Neural cell (in vitro differentiated cells): ENCODE data around the gene ILK. TPM values are rescaled to one million over a fixed set of nuclear protein-coding genes. Genes with fewer than 3 reads are reported as not detected.

Source experiments
- H2AFZ ChIP-seq: fragments of 200-600, 300-800 bp; sonication (generic), shearing (Covaris generic); 2 replicates; pipeline ENCODE4 v1.6.0; 2014; ENCODE audit warnings: low read depth, mild to moderate bottlenecking, antibody characterized with exemption, low read length, moderate library complexity
- H3F3A ChIP-seq: fragments of 200-600 bp; shearing (Covaris generic); 2 replicates; pipeline ENCODE4 v1.6.1; 2016; ENCODE audit warnings: mild to moderate bottlenecking, moderate library complexity, mixed read lengths, antibody characterized with exemption, low read length; ENCODE audit not compliant: insufficient read depth, poor library complexity, severe bottlenecking
- H3K27ac ChIP-seq: fragments of 200-600, 300-800 bp; sonication (generic), shearing (Covaris generic); 2 replicates; pipeline ENCODE4 v1.5.1; 2014; ENCODE audit warnings: mild to moderate bottlenecking, low read length, moderate library complexity
- H3K27me3 ChIP-seq: fragments of 300-800, 200-600 bp; sonication (generic), shearing (Covaris generic); 2 replicates; pipeline ENCODE4 v1.6.0; 2014; ENCODE audit warnings: mild to moderate bottlenecking, low read depth, low read length, moderate library complexity; ENCODE audit not compliant: insufficient read depth
- H3K36me3 ChIP-seq: fragments of 300-800, 200-600 bp; sonication (generic), shearing (Covaris generic); 2 replicates; pipeline ENCODE4 v1.5.1; 2014; ENCODE audit warnings: mild to moderate bottlenecking, antibody characterized with exemption, low read length, moderate library complexity; ENCODE audit not compliant: insufficient read depth
- H3K4me2 ChIP-seq: fragments of 300-800, 200-600 bp; sonication (generic), shearing (Covaris generic); 2 replicates; pipeline ENCODE4 v1.6.0; 2014; ENCODE audit warnings: mild to moderate bottlenecking, low read length
- H3K4me3 ChIP-seq: fragments of 300-800, 200-600 bp; sonication (generic), shearing (Covaris generic); 2 replicates; pipeline ENCODE4 v1.5.1; 2014; ENCODE audit warnings: mild to moderate bottlenecking, low read length, moderate library complexity
- H3K79me2 ChIP-seq: fragments of 200-600 bp; shearing (Covaris generic); replicated peaks from 2 replicates; pipeline ENCODE4 v1.6.0; 2014; ENCODE audit warnings: mild to moderate bottlenecking, low read length, moderate library complexity; ENCODE audit not compliant: insufficient read depth
- H3K9ac ChIP-seq: fragments of 300-800, 200-600 bp; sonication (generic), shearing (Covaris generic); 2 replicates; pipeline ENCODE4 v1.6.1; 2016; ENCODE audit warnings: mild to moderate bottlenecking, low read length, mixed read lengths
- H3K9me2 ChIP-seq: fragments of 200-600 bp; shearing (Covaris generic); 2 replicates; pipeline ENCODE4 v1.6.1; 2016; ENCODE audit warnings: mild to moderate bottlenecking, low read length, mixed read lengths; ENCODE audit not compliant: insufficient read depth
- H3K9me3 ChIP-seq: fragments of 200-600, 300-800 bp; sonication (generic), shearing (Covaris generic); 2 replicates; pipeline ENCODE4 v1.6.1; 2016; ENCODE audit warnings: mild to moderate bottlenecking, mixed run types, low read length, moderate library complexity, mixed read lengths
- H4K20me1 ChIP-seq: fragments of 200-600 bp; shearing (Covaris generic); 2 replicates; pipeline ENCODE4 v1.6.1; 2016; ENCODE audit warnings: mild to moderate bottlenecking, mixed run types; ENCODE audit not compliant: insufficient read depth
- EP300 ChIP-seq: fragments of 450-650 bp; conservative IDR thresholded peaks from 2 replicates; pipeline ENCODE4 v1.6.1; 2014; ENCODE audit warnings: antibody characterized with exemption, mild to moderate bottlenecking, moderate library complexity; ENCODE audit not compliant: poor library complexity, severe bottlenecking
- EZH2 ChIP-seq: fragments of 200-600, 300-800 bp; shearing (Covaris generic), sonication (generic); IDR thresholded peaks from 2 replicates; pipeline ENCODE4 v1.6.1; 2014; ENCODE audit warnings: antibody characterized with exemption, low read length, borderline replicate concordance, mild to moderate bottlenecking; ENCODE audit not compliant: insufficient read depth, poor library complexity, severe bottlenecking
- MXI1 ChIP-seq: fragments of 450-650 bp; conservative IDR thresholded peaks from 2 replicates; pipeline ENCODE4 v1.6.1; 2014; ENCODE audit warnings: antibody characterized with exemption, mild to moderate bottlenecking; ENCODE audit not compliant: poor library complexity, severe bottlenecking
- POLR2AphosphoS5 ChIP-seq: IDR thresholded peaks from 2 replicates; pipeline ENCODE4 v1.6.1; 2012
- RAD21 ChIP-seq: fragments of 450-650 bp; conservative IDR thresholded peaks from 2 replicates; pipeline ENCODE4 v1.6.1; 2014; ENCODE audit warnings: antibody characterized with exemption, mild to moderate bottlenecking, moderate library complexity
- SMC3 ChIP-seq: fragments of 450-650 bp; conservative IDR thresholded peaks from 2 replicates; pipeline ENCODE4 v1.6.1; 2014; ENCODE audit warnings: antibody characterized with exemption, mild to moderate bottlenecking, moderate library complexity; ENCODE audit not compliant: poor library complexity
- TAF1 ChIP-seq: IDR thresholded peaks from 2 replicates; pipeline ENCODE4 v1.6.1; 2012; ENCODE audit warnings: low read depth
- polyA plus RNA-seq: library from polyadenylated mRNA; depleted of rRNA; stranded (reverse); fragments of >200 nt; gene quantifications from 2 replicates; pipeline ENCODE4 v1.2.3, GENCODE V29; 2014
- TF ChIP-seq, protein P1 (sequence below): IDR thresholded peaks from 2 replicates; pipeline ENCODE4 v1.6.1; 2012; ENCODE audit warnings: borderline replicate concordance
- TF ChIP-seq, protein P2 (sequence below): fragments of 450-650 bp; IDR thresholded peaks from 2 replicates; pipeline ENCODE4 v1.5.1; 2014; ENCODE audit warnings: antibody characterized with exemption, mild to moderate bottlenecking, moderate library complexity; ENCODE audit not compliant: poor library complexity, severe bottlenecking

Gene ILK
- polyA plus RNA-seq, 1 donor from 2014 or later = 68.8 TPM

DNA sequence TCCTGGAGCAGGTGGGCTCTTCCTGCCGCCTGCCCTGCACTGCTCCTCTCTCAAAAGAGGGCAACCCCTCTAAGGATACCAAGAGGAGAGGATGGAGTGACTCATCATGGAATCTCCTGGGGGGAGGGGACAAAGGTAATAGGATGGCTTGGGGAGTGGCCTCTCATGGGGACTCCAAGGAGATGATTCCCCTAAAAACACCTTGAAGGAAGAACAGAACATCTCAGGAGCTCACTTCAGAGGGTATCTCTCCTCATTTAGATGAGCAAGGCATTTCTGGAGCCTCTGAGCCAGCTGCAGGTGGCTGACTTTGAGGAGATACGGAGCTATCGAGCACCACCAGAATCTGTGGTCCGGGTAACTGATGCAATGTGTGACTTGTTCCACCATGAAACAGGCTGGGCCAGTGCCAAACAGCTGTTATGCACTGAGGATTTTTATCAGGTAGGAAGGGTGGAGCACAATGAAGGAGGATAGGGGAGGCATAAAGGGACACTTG is 40.4 kb upstream of the ILK start:
- H3K9me3 ChIP-seq = no peaks in the 10 kb centered on the region

DNA sequence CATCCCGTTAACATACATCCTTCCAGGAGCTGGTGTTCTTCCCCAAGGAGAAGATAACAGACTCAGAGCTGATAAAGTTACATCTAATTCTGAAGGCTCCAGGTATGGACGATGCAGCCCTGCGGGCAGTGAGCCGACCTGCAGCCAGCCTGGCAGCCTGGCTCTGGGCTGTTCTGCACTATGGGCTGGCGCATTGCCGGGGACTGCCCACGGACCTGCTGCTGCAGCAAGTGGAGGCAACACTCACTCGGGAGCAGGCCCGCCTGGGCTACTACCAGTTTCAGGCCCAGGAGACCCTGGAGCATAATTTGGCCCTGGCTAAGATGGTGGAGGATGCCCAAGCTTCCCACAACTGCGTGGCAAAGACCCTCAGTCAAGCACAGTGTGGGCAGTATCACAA is 39.9 kb upstream of the ILK start:
- TF ChIP-seq TAF1 (no peak), RAD21 (no peak), EP300 (no peak), POLR2AphosphoS5 (no peak), SMC3 (no peak), MXI1 (no peak)
- TF ChIP-seq, protein P1, sequence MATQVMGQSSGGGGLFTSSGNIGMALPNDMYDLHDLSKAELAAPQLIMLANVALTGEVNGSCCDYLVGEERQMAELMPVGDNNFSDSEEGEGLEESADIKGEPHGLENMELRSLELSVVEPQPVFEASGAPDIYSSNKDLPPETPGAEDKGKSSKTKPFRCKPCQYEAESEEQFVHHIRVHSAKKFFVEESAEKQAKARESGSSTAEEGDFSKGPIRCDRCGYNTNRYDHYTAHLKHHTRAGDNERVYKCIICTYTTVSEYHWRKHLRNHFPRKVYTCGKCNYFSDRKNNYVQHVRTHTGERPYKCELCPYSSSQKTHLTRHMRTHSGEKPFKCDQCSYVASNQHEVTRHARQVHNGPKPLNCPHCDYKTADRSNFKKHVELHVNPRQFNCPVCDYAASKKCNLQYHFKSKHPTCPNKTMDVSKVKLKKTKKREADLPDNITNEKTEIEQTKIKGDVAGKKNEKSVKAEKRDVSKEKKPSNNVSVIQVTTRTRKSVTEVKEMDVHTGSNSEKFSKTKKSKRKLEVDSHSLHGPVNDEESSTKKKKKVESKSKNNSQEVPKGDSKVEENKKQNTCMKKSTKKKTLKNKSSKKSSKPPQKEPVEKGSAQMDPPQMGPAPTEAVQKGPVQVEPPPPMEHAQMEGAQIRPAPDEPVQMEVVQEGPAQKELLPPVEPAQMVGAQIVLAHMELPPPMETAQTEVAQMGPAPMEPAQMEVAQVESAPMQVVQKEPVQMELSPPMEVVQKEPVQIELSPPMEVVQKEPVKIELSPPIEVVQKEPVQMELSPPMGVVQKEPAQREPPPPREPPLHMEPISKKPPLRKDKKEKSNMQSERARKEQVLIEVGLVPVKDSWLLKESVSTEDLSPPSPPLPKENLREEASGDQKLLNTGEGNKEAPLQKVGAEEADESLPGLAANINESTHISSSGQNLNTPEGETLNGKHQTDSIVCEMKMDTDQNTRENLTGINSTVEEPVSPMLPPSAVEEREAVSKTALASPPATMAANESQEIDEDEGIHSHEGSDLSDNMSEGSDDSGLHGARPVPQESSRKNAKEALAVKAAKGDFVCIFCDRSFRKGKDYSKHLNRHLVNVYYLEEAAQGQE = no peak
- no peaks in the 10 kb centered on the region for H3K36me3 ChIP-seq
- no peak overlapping the region for H3K4me2 ChIP-seq
- no peak overlapping the region for H3K9ac ChIP-seq
- no peaks in the 10 kb centered on the region for H3K9me3 ChIP-seq
- H3K27me3 ChIP-seq = no peaks in the 10 kb centered on the region
- no peak overlapping the region for H3K27ac ChIP-seq
- H2AFZ ChIP-seq = no peak overlapping the region
- no peaks in the 10 kb centered on the region for H3K9me2 ChIP-seq
- no peaks in the 10 kb centered on the region for H3K79me2 ChIP-seq
- H4K20me1 ChIP-seq = no peaks in the 10 kb centered on the region
- no peaks in the 10 kb centered on the region for H3F3A ChIP-seq
- H3K4me3 ChIP-seq = no peak overlapping the region

More for the DNA sequence above, 40.4 kb upstream of the ILK start:
- Histone ChIP-seq H4K20me1 (no peaks in the 10 kb centered on the region), H3K79me2 (no peaks in the 10 kb centered on the region), H3K36me3 (no peaks in the 10 kb centered on the region), H3K4me2 (no peak overlapping the region), H3K27ac (no peak overlapping the region), H3K27me3 (no peaks in the 10 kb centered on the region), H3F3A (no peaks in the 10 kb centered on the region), H3K4me3 (no peak overlapping the region), H3K9me2 (no peaks in the 10 kb centered on the region), H3K9ac (no peak overlapping the region), H2AFZ (no peak overlapping the region)
- TF ChIP-seq POLR2AphosphoS5 (no peak), TAF1 (no peak), MXI1 (no peak), SMC3 (no peak), EP300 (no peak), RAD21 (no peak)

DNA sequence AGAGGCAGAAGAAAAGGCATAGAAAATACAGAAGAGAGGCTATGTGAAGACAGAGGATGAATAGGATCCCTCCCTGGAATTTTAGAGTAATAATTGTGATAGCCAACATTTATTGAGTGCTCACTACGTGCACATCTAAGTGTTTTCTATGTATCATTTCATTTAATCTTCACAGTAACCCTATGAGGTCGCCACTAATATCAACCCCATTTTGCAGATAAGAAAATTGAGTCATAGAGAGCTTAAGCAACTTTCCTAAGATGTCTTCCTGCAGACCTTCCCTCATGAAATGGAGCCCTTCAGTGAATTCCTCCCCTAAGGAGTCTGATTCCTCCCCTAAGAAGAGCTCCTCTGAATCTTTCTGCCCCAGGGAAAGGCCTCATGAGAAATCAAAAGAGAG is 38.2 kb upstream of the ILK start:
- Histone ChIP-seq H2AFZ (no peak overlapping the region), H3K4me2 (no peak overlapping the region), H3K36me3 (no peaks in the 10 kb centered on the region), H3K9ac (no peak overlapping the region), H4K20me1 (no peaks in the 10 kb centered on the region), H3F3A (no peaks in the 10 kb centered on the region), H3K79me2 (no peaks in the 10 kb centered on the region), H3K27ac (no peak overlapping the region), H3K4me3 (no peak overlapping the region), H3K9me2 (no peaks in the 10 kb centered on the region), H3K9me3 (no peaks in the 10 kb centered on the region), H3K27me3 (no peaks in the 10 kb centered on the region)
- no peak for TF ChIP-seq RAD21
- TF ChIP-seq, protein P1 = no peak
- no peak for TF ChIP-seq EP300
- TF ChIP-seq, protein P2, sequence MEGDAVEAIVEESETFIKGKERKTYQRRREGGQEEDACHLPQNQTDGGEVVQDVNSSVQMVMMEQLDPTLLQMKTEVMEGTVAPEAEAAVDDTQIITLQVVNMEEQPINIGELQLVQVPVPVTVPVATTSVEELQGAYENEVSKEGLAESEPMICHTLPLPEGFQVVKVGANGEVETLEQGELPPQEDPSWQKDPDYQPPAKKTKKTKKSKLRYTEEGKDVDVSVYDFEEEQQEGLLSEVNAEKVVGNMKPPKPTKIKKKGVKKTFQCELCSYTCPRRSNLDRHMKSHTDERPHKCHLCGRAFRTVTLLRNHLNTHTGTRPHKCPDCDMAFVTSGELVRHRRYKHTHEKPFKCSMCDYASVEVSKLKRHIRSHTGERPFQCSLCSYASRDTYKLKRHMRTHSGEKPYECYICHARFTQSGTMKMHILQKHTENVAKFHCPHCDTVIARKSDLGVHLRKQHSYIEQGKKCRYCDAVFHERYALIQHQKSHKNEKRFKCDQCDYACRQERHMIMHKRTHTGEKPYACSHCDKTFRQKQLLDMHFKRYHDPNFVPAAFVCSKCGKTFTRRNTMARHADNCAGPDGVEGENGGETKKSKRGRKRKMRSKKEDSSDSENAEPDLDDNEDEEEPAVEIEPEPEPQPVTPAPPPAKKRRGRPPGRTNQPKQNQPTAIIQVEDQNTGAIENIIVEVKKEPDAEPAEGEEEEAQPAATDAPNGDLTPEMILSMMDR = no peak
- TF ChIP-seq MXI1 = no peak
- no peak for TF ChIP-seq EZH2
- TF ChIP-seq POLR2AphosphoS5 = no peak
- TF ChIP-seq TAF1 = no peak
- no peak for TF ChIP-seq SMC3
